Stimulated activated CD8-positive, alpha-beta memory T cell treated with anti-CD3 and anti-CD28 coated beads, Interleukin-7, amount 100 ng/mL, for 1 hour (primary cell): ENCODE results near the gene TFF2.

ENCODE experiments used
- DNase-seq, 2 donors: peaks; one replicate each; pipeline ENCODE4 v3.0.0-alpha.2; 2020; ENCODE audit warnings: low read depth in 2 of 2

Gene TFF2, protein sequence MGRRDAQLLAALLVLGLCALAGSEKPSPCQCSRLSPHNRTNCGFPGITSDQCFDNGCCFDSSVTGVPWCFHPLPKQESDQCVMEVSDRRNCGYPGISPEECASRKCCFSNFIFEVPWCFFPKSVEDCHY

DNA sequence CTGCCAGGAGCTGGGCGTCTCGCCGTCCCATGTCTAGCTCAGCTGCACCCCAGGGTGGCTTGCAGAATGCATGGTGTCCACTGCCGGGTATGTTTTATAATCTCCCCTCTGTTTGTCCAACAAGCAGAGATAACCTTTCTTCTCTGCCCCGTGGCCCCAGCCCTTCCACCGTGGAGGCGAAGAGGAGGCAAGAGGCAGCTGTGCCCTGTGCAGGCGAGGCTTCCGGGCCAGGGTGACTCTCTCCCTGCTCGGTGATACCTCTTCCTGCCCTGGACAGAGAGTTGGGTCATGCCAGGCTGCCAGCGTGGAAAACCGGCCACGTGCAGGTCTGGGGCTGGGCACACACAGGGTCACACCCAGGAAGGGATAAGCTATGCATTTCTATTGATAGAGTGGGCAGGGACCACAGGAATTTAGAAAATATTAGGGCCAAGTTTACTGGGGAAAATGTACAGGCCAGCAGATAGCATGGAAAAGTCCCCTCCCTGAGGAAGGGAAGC is at the start of gene TFF2:
TSS of gene TFF2 (minus strand) at position 68 of the 500 bp plus-strand sequence. CDS start at position 31, 37 bp downstream.
- DNase-seq = no peak

- no peak for DNase-seq
Observed at GRCh38 chr21:42400525-42400924, 49.7 kb upstream of the TFF2 start.

- no peak for DNase-seq
Observed at GRCh38 chr21:42398436-42399028, 47.7 kb upstream of the TFF2 start.

GRCh38 chr21:42397746-42398394 is 47.1 kb upstream of the TFF2 start:
- DNase-seq = no peak

DNA sequence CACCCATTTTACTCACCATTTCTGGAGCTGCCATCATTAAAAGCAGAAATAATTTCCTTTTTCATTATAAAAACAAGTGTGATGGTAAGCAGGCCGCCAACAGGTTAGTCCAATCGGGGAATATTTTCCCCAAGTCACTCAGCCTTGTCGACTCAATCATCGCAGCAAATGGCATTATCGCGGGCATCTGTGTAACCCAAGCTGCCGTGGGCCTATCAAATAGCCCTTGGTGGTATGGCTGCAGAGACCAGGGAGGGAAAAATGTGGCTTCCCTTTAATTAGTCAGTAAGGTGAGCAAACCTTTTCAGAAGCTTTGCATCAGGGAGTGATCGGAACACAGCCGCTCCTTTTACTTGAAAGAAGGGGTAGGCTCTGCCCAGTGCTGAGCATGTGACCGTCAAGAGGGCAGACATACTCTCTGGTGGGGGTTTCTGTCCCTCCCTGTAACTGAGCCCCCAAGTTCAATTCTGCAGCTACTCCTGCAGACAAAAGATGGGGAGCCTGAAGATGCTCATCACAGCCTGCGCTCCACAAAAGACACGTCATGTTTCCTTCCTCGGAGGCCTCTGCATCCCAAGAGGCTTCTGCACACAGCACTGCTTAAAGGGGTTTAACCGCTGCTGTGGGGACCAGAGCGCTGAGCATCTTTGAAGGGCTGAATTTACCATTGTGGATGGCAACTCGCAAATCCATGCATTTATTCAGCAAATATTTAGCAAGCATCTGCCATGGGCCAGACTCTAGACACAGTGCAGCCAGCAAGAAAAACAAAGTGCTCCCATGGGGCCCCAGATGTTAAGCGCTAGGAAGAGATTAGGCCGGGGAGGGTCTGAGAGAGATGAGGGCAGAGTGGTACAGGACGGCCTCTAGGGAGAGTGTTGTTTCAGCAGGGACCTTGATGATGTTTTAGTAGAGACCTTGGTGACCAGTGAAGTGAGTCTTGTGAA is 46.3 kb upstream of the TFF2 start:
- DNase-seq = no peak

DNA sequence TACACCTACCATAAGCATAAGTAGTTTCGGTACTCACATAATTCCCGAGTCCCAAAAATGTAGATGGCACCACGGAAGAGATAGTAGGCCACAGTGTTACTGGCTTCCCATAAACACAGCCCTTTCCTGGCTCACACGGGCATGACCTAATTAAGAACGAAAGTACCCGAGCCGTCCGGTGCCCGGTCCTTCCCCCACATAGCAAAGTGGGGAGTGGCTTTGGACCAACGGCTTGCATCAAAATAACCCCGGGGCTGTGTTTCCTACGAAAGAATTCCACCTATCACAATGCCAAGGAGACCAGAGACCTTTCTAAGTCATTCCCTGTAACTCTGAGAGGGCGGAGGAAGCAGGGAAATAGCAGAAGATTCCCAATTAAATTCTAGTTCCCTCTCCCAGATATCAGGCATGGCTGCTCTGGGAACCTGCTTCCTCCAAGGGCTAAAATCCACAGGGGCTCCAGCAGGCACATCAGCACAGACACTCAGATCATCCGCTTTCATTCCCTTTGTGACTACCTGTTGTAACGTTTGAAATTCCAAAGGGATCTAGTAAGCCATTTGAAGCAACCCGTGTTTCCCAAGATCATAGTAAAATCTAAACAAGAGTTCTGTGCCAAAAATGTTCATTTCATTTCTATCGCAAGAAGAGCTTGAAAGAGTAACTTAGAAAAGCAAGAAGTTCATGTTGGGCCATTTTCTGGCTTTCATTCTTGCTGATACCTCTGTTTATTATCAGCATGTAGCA is 45.3 kb upstream of the TFF2 start, which contains the start of gene TMPRSS3:
TSS of gene TMPRSS3 (minus strand) at position 148 of the 747 bp plus-strand sequence. CDS start 635 bp downstream, outside the sequence.
- DNase-seq = no peak

GRCh38 chr21:42395302-42395701 is 44.5 kb upstream of the TFF2 start:
- DNase-seq = no peak

GRCh38 chr21:42393443-42393950 is 42.7 kb upstream of the TFF2 start:
- DNase-seq = no peak

- DNase-seq = no peak
Observed at GRCh38 chr21:42392731-42393442, 42.1 kb upstream of the TFF2 start.

DNA sequence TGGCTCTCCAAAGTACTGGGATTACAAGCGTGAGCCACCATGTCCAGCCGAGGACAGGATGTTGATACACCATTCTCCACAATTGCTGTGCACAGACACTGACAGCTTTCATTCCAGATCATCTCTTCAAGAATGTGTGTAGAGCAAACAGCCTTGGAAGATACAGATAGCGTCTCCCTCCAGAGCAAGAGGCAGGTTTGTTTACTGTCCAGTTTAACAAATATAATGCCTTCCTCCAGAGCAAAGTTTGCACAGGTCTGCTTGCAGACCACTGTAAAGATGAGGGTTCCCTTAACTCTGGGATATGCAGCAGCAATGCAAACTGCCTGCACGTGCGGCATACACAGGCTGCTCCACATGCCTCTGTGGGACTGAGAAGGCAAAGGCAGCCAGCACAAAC is 40.5 kb upstream of the TFF2 start:
- DNase-seq = no peak

- DNase-seq = no peak
Observed at GRCh38 chr21:42390696-42391095, 39.9 kb upstream of the TFF2 start.

GRCh38 chr21:42390193-42390592 is 39.4 kb upstream of the TFF2 start:
- no peak for DNase-seq

- no peak for DNase-seq
Observed at GRCh38 chr21:42389449-42389835, 38.6 kb upstream of the TFF2 start.

DNA sequence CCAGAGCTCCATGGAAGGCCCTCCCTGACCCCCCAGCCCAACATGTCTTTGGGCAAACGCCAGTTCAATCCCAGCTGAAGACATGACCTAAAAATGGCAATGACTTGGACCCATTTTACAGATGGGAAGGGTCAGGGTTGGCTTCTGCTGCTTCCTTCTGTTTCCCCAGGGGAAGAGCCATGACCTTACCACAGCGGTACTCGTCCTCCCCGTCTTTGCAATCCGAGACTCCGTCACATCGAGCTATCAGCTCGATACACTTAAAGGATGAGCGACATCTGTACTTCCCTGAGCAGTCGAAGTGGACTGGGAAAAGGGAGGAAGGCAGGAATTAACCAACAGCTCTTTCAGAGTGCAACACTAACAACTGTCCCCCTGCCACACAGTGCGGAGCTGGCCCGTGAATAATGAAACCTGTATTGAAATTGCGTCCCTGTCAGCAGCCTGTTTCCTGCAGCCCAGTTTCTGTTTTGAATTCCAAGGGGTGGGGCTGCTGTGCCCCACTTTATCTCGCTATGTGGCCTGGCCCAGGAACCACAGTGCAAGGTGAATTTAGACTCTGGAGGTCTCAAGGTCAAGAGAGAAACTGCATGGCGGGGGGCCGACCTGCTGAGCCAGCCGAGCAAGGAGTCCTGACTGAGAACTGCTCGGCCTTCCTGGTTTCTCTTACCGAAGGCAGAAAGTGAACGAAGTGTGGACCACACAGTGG is 38.1 kb upstream of the TFF2 start:
- DNase-seq = no peak

- no peak for DNase-seq
Observed at GRCh38 chr21:42387843-42388340, 37.1 kb upstream of the TFF2 start.

- no peak for DNase-seq
Observed at GRCh38 chr21:42387164-42387563, 36.4 kb upstream of the TFF2 start.

DNA sequence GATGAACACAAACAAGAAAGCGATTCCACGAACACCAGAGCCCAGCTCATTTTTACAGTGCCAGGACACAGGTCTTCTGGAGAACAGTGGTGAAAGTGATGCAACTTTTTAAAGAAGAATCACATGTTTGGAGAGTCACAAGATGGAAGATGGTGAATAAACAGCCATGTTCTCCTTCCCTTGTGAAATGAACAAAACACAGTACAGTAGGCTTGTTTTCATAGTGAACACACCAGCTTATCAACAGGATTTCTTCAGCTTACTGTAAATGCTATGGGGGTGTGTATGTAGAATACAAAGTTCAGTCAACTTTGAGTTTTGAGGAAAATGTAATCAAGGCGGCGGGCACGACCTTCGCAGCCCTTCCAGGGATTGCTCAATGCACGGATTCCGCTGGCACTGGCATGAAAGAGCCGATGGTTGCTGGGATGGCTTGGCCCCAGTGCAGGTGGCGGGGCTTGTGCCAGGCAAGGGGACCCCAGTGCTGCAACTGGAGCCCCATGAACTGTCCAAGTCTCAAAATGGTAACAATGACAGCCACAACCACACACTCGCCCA is 35.3 kb upstream of the TFF2 start:
- no peak for DNase-seq

- no peak for DNase-seq
Observed at GRCh38 chr21:42385619-42386018, 34.8 kb upstream of the TFF2 start.

- DNase-seq = no peak
Observed at GRCh38 chr21:42384989-42385388, 34.2 kb upstream of the TFF2 start.
